Measurements from ENCODE around the gene ACTN1. TPM values are rescaled to one million over a fixed set of nuclear protein-coding genes. Genes with fewer than 3 reads are reported as not detected.

Gene ACTN1
- total and polyA plus RNA-seq, 10 of the 15 experiments (the other 5 are each of a cell fraction or from before 2014, with no cell fraction given), result 0.14 to 39.4 (median 2.6) TPM

GRCh38 chr14:68931063-68931462, 48.0 kb downstream of the ACTN1 start:
- TF ChIP-seq MYC (IDR thresholded peaks at IDR 0.05; ENCODE audit: insufficient read depth, insufficient read length, insufficient replicate concordance, low read length, severe bottlenecking), result no peak
- TF ChIP-seq NR2F1 (conservative IDR thresholded peaks at IDR 0.05), result no peak
- TF ChIP-seq NR2C2 (IDR thresholded peaks at IDR 0.05; ENCODE audit: borderline replicate concordance, control insufficient read depth, insufficient read length, low read depth), result no peak
- TF ChIP-seq CREM (IDR thresholded peaks at IDR 0.05; ENCODE audit: low read depth), result no peak
- TF ChIP-seq ZNF622 (IDR thresholded peaks at IDR 0.05), result no peak
- no peak for TF ChIP-seq TCF3 (IDR thresholded peaks at IDR 0.05; ENCODE audit: borderline replicate concordance, insufficient read depth, low read depth, low read length)
- no peak for TF ChIP-seq BACH1 (IDR thresholded peaks at IDR 0.05; ENCODE audit: borderline replicate concordance)
- H2AFZ ChIP-seq (ENCODE audit: control insufficient read depth, low read depth, low read length), result no peak overlapping the region
- peaks cover 2% of the 10 kb centered on the region; the same call in 2 of the 3 replicates for H3K9me3 ChIP-seq (replicated peaks; ENCODE audit: control insufficient read depth, insufficient read depth, low read length)
- H4K20me1 ChIP-seq (ENCODE audit: control insufficient read depth, insufficient read depth), result no peaks in the 10 kb centered on the region
- no peak overlapping the region for H3K4me2 ChIP-seq (ENCODE audit: control insufficient read depth, insufficient read depth)
- no peak overlapping the region for H3K4me3 ChIP-seq
- SMC1A ChIA-PET (ENCODE audit: uncharacterized antibody, unreplicated experiment), result no interaction called here
- H3K9ac ChIP-seq (ENCODE audit: control insufficient read depth, insufficient read depth, low read length), result no peak overlapping the region
- DNase-seq (ENCODE audit: low read depth, low spot score) (no peak), ATAC-seq (no peak), FAIRE-seq (no peak)
- in situ Hi-C loops (cut with MboI) (no loop called here), intact Hi-C loops (cut with micrococcal nuclease; ENCODE audit: unreplicated experiment) (no loop called here)
- CTCF ChIA-PET, result no interaction called here
- H3K79me2 ChIP-seq (ENCODE audit: control insufficient read depth, insufficient read depth, low read length), result no peaks in the 10 kb centered on the region
- RAD21 ChIA-PET (ENCODE audit: unreplicated experiment), result no interaction called here
- no peaks in the 10 kb centered on the region for H3K4me1 ChIP-seq (ENCODE audit: control insufficient read depth, insufficient read depth, low read length)
- 29% methylated on average over 3 of the region's 3 CpGs for WGBS (ENCODE audit: insufficient coverage, insufficient replicate concordance, low lambda C conversion rate, missing lambda C conversion rate)
- H3K27me3 ChIP-seq (replicated peaks in 1 of 2; ENCODE audit: control insufficient read depth in 2 of 2, insufficient read depth in 2 of 2, low read length in 1 of 2), result no peaks in the 10 kb centered on the region
- no TSS peak for BruUV-seq (replicated peaks)
- H3K27ac ChIP-seq (ENCODE audit: control insufficient read depth, insufficient read depth), result no peak overlapping the region
- H3K36me3 ChIP-seq (ENCODE audit: control insufficient read depth in 2 of 2, insufficient read depth in 2 of 2, low read length in 1 of 2), result no peaks in the 10 kb centered on the region
- POLR2A ChIA-PET, result no interaction called here

GRCh38 chr14:68929623-68930307, 49.3 kb downstream of the ACTN1 start:
- H3K9ac ChIP-seq (ENCODE audit: control insufficient read depth, insufficient read depth, low read length), result no peak overlapping the region
- H3K4me1 ChIP-seq (ENCODE audit: control insufficient read depth, insufficient read depth, low read length), result no peaks in the 10 kb centered on the region
- intact Hi-C loops (cut with micrococcal nuclease; ENCODE audit: unreplicated experiment), result no loop called here
- ATAC-seq (no peak), DNase-seq (ENCODE audit: low read depth, low spot score) (no peak), FAIRE-seq (no peak)
- H4K20me1 ChIP-seq (ENCODE audit: control insufficient read depth, insufficient read depth), result no peaks in the 10 kb centered on the region
- H3K27ac ChIP-seq (ENCODE audit: control insufficient read depth, insufficient read depth), result no peak overlapping the region
- no peak overlapping the region for H3K4me2 ChIP-seq (ENCODE audit: control insufficient read depth, insufficient read depth)
- H3K4me3 ChIP-seq, result no peak overlapping the region
- H3K36me3 ChIP-seq (ENCODE audit: control insufficient read depth in 2 of 2, insufficient read depth in 2 of 2, low read length in 1 of 2), result no peaks in the 10 kb centered on the region
- no TSS peak for BruUV-seq (replicated peaks)
- no peaks in the 10 kb centered on the region for H3K27me3 ChIP-seq (replicated peaks in 1 of 2; ENCODE audit: control insufficient read depth in 2 of 2, insufficient read depth in 2 of 2, low read length in 1 of 2)
- ChIA-PET RAD21 (ENCODE audit: unreplicated experiment) (no interaction called here), SMC1A (ENCODE audit: uncharacterized antibody, unreplicated experiment) (interaction anchor here (1.6 kb wide), 1 partner anchor 16 kb away, joined by 5 read pairs; no protein-coding TSS in a partner anchor), CTCF (interaction anchor here (0.5 kb wide), 1 partner anchor 1628 kb away, joined by 3 read pairs; no protein-coding TSS in a partner anchor), POLR2A (no interaction called here)
- peaks cover 2% of the 10 kb centered on the region; the same call in 2 of the 3 replicates for H3K9me3 ChIP-seq (replicated peaks; ENCODE audit: control insufficient read depth, insufficient read depth, low read length)
- no peaks in the 10 kb centered on the region for H3K79me2 ChIP-seq (ENCODE audit: control insufficient read depth, insufficient read depth, low read length)
- TF ChIP-seq ZNF384 (IDR thresholded peaks at IDR 0.05; ENCODE audit: borderline replicate concordance, low read depth, low read length), result no peak
- TF ChIP-seq TCF12 (IDR thresholded peaks at IDR 0.05; ENCODE audit: low read depth, low read length), result no peak
- 43% methylated on average over 12 of the region's 12 CpGs for WGBS (ENCODE audit: insufficient coverage, insufficient replicate concordance, low lambda C conversion rate, missing lambda C conversion rate)
- H2AFZ ChIP-seq (ENCODE audit: control insufficient read depth, low read depth, low read length), result no peak overlapping the region
- in situ Hi-C loops (cut with MboI), result no loop called here

Data from GM12878 (cell line).